Heart right ventricle (tissue), 16 donors: ENCODE measurements around the gene NAT9. TPM values are rescaled to one million over a fixed set of nuclear protein-coding genes. Genes with fewer than 3 reads are reported as not detected.

Source experiments
- ATAC-seq, 8 donors: fragments of 200-7000 bp; cut with Tn5 transposase; one replicate each; pipeline ENCODE4 v1.9.1; 2020; ENCODE audit warnings: mild to moderate bottlenecking in 8 of 8, moderate library complexity in 8 of 8, moderate number of reproducible peaks in 1 of 8
- DNase-seq, 2 donors: peaks; one replicate each; pipeline ENCODE4 v3.0.0-alpha.2; 2020
- H3K27ac ChIP-seq, 10 donors: fragments of 200-600 bp; sonication (generic) in 2 of 10; one replicate each; pipeline versions ENCODE4 v1.5.0 to v1.8.0; 2020 to 2022; ENCODE audit warnings: mild to moderate bottlenecking in 3 of 10
- H3K27me3 ChIP-seq, 7 donors: fragments of 200-600 bp; one replicate each; pipeline ENCODE4 v1.8.0; 2021 to 2022; ENCODE audit warnings: mild to moderate bottlenecking in 2 of 7
- H3K36me3 ChIP-seq, 9 donors: fragments of 200-600 bp; sonication (generic) in 1 of 9; one replicate each; pipeline versions ENCODE4 v1.5.0 to v1.8.0; 2020 to 2022; ENCODE audit warnings: mild to moderate bottlenecking in 2 of 9
- H3K4me1 ChIP-seq, 9 donors: fragments of 200-600 bp; sonication (generic) in 1 of 9; one replicate each; pipeline versions ENCODE4 v1.5.0 to v1.8.0; 2020 to 2022; ENCODE audit warnings: mild to moderate bottlenecking in 4 of 9
- H3K4me3 ChIP-seq, 10 donors: fragments of 200-600 bp; sonication (generic) in 2 of 10; one replicate each; pipeline versions ENCODE4 v1.5.0 to v1.8.0; 2020 to 2022; ENCODE audit warnings: mild to moderate bottlenecking in 7 of 10, moderate library complexity in 2 of 10
- H3K9me3 ChIP-seq, 11 donors: fragments of 200-600 bp in 10 of 11; sonication (generic) in 2 of 11; one replicate each; pipeline versions ENCODE4 v1.5.0 to v1.8.0; 2013 to 2022; ENCODE audit warnings: mild to moderate bottlenecking in 2 of 11, control low read depth in 1 of 11, moderate library complexity in 1 of 11
- WGBS, 2 donors: extraction: QIAGEN DNeasy Blood & Tissue Kit; methylation state at CpG; one replicate each; pipeline ENCODE4 v1.1.7; 2013; ENCODE audit warnings: inconsistent platforms in 1 of 2; 5-methylcytosine and 5-hydroxymethylcytosine counted together
- intact Hi-C, 10 donors: fragments of 100-400 bp; cut with DNase I; formaldehyde crosslinking; loops; one replicate each; pipeline versions ENCODE4 v1.11.1 to v1.14.2; 2022
- polyA plus RNA-seq, 2 donors: library from polyadenylated mRNA; stranded (reverse); fragments of 200-250 nt; gene quantifications; one replicate each; pipeline ENCODE4 v1.2.3, GENCODE V29; 2013
- total RNA-seq, 10 donors: library from RNA; stranded (reverse); fragmentation: NEBNext Ultra II Directional in 3 of 10; extraction: Animal tissue kit (Norgen Biotek cat#: 25700) in 3 of 10; gene quantifications; one replicate each; pipeline versions ENCODE4 v1.2.1 to v1.2.4, GENCODE V29; 2021 to 2023
- TF ChIP-seq, protein P1 (sequence below), 9 donors: fragments of 200-600 bp; sonication (generic) in 2 of 9; IDR thresholded peaks; one replicate each; pipeline versions ENCODE4 v1.5.0 to v1.8.0; 2021 to 2022; ENCODE audit warnings: antibody characterized with exemption in 9 of 9, mild to moderate bottlenecking in 5 of 9, moderate library complexity in 1 of 9
- donor health status: Arrhythmogenic right ventricular cardiomyopathy.
- donor health status: ischemic (EF 13 %, LVEDD 7.1; RV severe dilation, severe dysfunction).
- donor health status: healthy with polysubstance abuse.
- donor health status: DM: no; HTN: yes; CAD: no.
- donor health status: DM: no; HTN: no; CAD: no.
- donor health status: ischemic (EF 25% LVEDD 6.9; RV normal size, moderate dysfunction).
- donor health status: ischemic (EF 25% LVEDD 5.7; RV mildly dilated, moderate dysfunction).
- donor health status: healthy.
- donor health status: DM: yes; HTN: yes; CAD: no.
- donor health status: Ischemic cardiomyopathy.
- donor health status: ischemic (EF 35%, LVEDD 5.7; RV mildly dilated, moderate dysfunction).
- donor health status: nonischemic (EF 11% LVEDD 7.7; RV severe dilation, severe dysfunction).
- donor health status: DM: yes; HTN: yes; CAD: no.
- donor health status: PGD.
- donor health status: ischemic (EF 29% LVEDD 5.4; RV normal size, mild dysfunction).
- donor health status: nonischemic (EF 23%, LVEDD 6.1; RV moderate dilation, normal function).

The NAT9 gene
- total and polyA plus RNA-seq, 12 donors, result 10.6 to 42.9 (median 17.1) TPM

DNA sequence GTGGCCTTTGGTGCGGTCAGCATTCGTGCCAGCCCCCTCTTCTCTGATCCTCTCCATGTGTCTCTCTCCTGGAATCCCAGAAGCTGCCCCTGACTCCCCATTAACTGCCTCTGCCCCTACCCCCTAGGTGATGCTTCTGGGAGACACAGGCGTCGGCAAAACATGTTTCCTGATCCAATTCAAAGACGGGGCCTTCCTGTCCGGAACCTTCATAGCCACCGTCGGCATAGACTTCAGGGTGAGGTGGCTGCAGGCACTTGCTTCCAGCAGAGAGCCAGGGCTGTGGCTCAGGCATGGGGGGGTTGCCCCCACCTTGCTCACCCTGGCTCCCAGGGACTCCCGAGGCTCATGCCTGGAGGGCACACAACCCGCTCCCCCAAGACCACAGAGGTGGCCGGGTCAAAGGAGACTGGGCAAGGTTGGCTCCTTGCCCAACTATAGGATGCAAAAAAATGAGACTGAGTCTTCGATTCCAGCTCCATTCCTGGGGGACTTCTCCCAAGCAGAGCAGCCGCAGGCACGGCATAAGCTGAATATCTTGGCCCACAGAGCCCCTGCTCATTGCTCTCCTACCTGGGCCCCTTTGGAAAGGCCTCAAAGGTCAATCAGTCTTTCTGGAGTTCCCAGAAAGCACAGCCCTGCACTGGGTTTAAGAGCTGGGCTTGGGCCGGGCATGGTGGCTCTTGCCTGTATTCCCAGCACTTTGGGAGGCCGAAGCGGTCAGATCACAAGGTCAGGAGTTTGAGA, 35.3 kb downstream of the NAT9 start:
- H3K4me1 ChIP-seq, result peaks cover 7 to 99% (median 45%) of the 10 kb centered on the region in 9 donors
- peaks cover 0 to 58% (median 52%) of the 10 kb centered on the region in 7 donors for H3K27me3 ChIP-seq
- DNase-seq, result no peak

DNA sequence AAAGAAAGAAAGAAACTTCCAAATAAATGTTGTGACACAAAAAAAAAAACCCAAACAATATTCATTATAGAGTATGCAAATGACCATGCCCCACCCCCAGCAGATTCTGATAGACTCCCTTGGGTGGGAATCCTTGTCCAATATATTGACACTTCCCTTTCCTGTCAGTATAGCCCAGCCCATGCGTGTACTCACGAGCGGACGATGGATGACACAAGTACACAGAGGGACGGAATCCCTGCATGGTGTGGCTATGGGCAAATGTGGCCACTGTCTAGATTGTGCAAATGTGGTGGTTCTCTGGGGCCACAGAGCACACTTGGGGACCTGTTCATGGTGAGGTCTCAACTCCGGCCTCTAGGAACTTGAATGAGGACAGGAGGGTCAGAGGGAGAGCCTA, 36.0 kb downstream of the NAT9 start:
- Histone ChIP-seq H3K9me3 (no peaks in the 10 kb centered on the region), H3K36me3 (no peaks in the 10 kb centered on the region), H3K27me3 (peaks cover 0 to 63% (median 53%) of the 10 kb centered on the region in 7 donors), H3K4me1 (peaks cover 7 to 93% (median 43%) of the 10 kb centered on the region in 9 donors), H3K4me3 (no peak overlapping the region), H3K27ac (peak overlapping the region in 1 of 10 donors; percentile 85)
- intact Hi-C loops, result loop anchor here in 4 of 10 donors (5.0 to 10.0 kb wide), 5 partner anchors 42 to 535 kb away; partner anchors contain the start of gene RPL38 (in 1 of the 4)
- TF ChIP-seq, protein P1, sequence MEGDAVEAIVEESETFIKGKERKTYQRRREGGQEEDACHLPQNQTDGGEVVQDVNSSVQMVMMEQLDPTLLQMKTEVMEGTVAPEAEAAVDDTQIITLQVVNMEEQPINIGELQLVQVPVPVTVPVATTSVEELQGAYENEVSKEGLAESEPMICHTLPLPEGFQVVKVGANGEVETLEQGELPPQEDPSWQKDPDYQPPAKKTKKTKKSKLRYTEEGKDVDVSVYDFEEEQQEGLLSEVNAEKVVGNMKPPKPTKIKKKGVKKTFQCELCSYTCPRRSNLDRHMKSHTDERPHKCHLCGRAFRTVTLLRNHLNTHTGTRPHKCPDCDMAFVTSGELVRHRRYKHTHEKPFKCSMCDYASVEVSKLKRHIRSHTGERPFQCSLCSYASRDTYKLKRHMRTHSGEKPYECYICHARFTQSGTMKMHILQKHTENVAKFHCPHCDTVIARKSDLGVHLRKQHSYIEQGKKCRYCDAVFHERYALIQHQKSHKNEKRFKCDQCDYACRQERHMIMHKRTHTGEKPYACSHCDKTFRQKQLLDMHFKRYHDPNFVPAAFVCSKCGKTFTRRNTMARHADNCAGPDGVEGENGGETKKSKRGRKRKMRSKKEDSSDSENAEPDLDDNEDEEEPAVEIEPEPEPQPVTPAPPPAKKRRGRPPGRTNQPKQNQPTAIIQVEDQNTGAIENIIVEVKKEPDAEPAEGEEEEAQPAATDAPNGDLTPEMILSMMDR (IDR thresholded peaks at IDR 0.05), result no peak
- no peak for ATAC-seq
- WGBS, 2 donors, result 81 to 87% methylated on average over 6 of the region's 6 CpGs
- DNase-seq, result no peak

More for the DNA sequence above, 35.3 kb downstream of the NAT9 start:
- WGBS, 2 donors, result 80 to 84% methylated on average over 17 of the region's 17 CpGs
- Histone ChIP-seq H3K9me3 (no peaks in the 10 kb centered on the region), H3K36me3 (no peaks in the 10 kb centered on the region), H3K27ac (peak overlapping the region in 1 of 10 donors; percentile 85), H3K4me3 (no peak overlapping the region)
- intact Hi-C loops, result loop anchor here in 4 of 10 donors (5.0 to 10.0 kb wide), 5 partner anchors 41 to 536 kb away; partner anchors contain the start of gene RPL38 (in 1 of the 4)
- TF ChIP-seq, protein P1 (IDR thresholded peaks at IDR 0.05), result no peak
- no peak for ATAC-seq

DNA sequence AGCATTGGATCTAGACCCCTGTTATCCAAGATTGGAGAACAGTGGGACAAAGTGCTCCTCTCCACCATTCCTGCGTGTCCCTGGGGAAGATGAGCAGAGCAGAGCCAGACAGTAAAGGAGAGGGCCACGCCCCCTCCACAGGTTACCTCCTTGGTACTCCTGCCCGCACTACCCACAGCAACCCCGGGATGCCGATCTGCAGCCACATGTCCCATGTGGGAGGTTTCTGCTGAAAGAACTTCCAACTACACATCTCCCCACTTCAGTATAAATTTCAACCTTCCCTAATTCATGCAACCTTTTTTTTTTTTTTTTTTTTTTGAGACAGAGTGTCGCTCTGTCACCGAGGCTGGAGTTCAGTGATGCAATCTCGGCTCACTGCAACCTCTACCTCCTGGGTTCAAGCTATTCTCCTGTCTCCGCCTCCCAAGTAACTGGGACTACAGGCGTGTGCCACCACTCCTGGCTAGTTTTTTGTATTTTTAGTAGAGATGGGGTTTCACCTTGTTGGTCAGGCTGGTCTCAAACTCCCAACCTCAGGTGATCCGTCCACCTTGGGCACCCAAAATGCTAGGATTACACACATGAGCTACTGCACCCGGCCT, 36.8 kb downstream of the NAT9 start:
- Histone ChIP-seq H3K27me3 (peaks cover 0 to 63% (median 54%) of the 10 kb centered on the region in 7 donors), H3K27ac (peak overlapping the region in 1 of 10 donors; percentile 87), H3K36me3 (no peaks in the 10 kb centered on the region), H3K4me1 (peaks cover 7 to 84% (median 35%) of the 10 kb centered on the region in 9 donors), H3K9me3 (no peaks in the 10 kb centered on the region), H3K4me3 (no peak overlapping the region)
- ATAC-seq (no peak), DNase-seq (no peak)
- intact Hi-C loops, result loop anchor here in 7 of 10 donors (5.0 to 10.0 kb wide), 5 partner anchors 77 to 175 kb away; partner anchors contain the start of gene CD300H (in 2 of the 7)
- WGBS, 2 donors, result 86 to 87% methylated on average over 12 of the region's 12 CpGs
- TF ChIP-seq, protein P1 (IDR thresholded peaks at IDR 0.05), result no peak
